Brain pericyte (primary cell): ENCODE results near the gene TBC1D22B.

Experiments used
- DNase-seq: peaks from one replicate; pipeline ENCODE4 v3.0.0-alpha.2; 2012; ENCODE audit warnings: low read depth, low spot score

TBC1D22B gene

DNA sequence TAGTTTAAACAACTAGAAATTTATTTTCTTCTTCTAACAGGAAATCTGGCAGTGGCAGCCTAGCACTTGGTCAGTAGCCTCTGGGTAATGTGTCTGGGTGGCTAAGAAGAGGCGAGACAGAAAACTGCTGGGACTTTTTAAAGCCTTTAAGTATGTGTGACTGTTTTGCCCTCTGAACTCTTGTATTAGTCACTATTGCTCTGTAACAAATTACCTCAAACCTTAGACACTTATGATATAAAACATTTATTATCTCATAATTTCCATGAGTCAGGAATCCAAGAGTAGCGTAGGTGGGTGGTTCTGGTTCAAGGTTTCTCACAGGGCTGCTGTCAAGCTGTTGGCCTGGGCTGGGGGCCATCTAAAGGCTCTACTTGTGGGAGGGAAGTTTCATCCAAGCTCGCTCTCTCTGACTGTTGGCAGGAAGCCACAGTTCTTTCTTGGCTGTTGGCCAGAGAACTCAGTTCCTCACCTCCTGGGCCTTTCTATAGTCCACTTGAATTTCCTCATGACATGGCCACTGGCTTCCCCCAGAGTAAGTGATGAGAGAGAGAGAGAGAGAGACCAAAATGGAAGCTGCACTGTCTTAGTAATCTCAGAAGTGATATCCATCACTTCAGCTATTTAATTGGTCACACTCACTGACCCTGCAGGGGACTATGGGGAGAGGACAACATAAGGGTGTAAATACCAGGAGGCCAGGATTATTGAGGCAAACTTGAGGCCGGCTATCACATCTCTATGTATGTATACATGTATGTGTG is 17.4 kb upstream of the TBC1D22B start:
- peak; percentile 89 for DNase-seq

GRCh38 chr6:37241131-37241530 is 16.4 kb upstream of the TBC1D22B start:
- no peak for DNase-seq

DNA sequence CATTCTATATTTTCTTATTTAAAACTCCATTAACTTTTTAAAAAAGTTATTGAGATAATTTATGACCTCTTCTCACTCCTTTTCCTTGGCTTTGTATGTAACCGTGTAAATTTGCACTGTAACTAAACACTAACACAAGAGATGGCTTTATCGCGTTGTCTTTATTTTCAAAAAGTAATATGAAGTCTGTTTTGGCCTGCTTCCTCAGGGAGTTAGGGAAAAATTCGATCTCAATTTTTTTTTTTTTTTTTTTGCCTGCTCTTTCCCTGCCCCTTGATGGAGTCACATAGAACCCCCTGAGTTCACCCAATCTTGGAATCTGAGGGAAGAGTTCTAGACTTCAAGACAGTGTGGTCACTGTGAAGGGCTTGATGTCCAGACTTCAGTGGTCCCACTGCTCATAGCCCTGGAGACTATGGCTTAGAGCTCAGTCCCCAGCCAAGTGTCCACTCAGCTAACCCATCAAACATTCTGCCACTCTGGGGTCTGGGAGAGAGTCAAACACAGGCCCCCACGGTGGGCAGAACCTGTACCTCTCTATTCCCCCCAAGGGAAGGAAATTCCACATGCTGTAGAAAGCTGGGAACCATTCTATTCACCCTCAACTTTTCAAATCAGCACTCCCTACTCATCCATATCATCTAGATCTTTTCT is 15.7 kb upstream of the TBC1D22B start:
- no peak for DNase-seq

DNA sequence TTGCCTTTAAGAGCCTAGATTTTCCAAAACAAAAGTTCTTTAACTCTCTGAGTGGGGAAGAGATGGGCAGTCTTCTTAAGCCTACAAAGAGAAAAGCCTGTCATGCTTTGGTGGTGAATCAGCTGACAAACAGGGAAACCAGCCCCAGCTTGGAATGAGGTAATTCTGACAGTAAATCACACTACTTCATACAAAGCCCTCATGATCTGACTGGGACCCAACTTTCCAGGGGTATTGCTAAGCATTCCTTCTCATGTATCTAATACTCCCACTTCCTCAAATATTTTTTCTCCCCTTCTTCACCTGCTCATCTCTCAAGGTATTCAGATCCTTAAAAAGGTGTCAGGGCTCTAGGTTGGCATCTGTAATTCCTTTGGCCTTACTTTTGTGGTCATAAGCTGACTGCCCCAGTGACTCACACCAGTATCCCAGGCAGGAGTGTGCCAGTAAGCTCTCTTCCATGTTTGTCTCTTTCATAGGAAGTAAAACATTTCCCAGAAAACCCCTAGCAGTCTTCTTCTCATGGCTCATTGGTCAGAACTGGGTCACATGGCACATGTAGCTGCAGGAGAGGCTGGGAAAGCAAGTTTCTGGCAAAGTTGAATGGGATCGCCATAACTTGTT is 15.0 kb upstream of the TBC1D22B start:
- DNase-seq: peak; percentile 66

DNA sequence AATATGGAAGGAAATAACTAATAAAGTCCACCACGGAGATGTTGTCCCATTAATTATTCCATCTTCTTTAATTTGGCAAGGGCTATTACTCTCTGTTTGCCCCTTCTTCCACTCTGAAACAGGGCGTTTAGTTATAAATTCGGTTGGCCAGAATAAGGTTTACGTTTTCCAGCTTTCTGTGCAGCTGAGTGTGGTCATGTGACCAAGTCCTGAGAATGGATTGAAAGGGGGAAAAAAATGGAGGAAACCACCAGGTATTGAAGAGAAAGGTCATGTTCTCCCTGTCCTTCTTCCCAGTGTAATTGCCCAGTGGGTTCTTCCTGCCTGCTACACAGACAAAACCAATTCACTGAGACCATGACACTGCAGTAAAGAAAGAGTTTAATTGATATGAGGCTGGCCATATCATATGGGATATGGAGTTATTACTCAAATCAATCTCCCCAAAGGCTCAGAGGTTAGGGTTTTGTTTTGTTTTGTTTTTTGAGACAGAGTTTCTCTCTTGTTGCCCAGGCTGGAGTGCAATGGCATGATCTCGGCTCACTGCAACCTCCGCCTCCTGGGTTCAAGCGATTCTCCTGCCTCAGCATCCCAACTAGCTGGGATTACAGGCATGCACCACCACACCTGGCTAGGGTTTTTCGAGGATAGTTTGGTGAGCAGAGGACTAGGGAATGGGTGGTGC is 14.3 kb upstream of the TBC1D22B start:
- no peak for DNase-seq

- DNase-seq: no peak
Measured at GRCh38 chr6:37243816-37244370, 13.7 kb upstream of the TBC1D22B start.

GRCh38 chr6:37244430-37245310 is 12.9 kb upstream of the TBC1D22B start:
- peak; percentile 100 for DNase-seq

DNA sequence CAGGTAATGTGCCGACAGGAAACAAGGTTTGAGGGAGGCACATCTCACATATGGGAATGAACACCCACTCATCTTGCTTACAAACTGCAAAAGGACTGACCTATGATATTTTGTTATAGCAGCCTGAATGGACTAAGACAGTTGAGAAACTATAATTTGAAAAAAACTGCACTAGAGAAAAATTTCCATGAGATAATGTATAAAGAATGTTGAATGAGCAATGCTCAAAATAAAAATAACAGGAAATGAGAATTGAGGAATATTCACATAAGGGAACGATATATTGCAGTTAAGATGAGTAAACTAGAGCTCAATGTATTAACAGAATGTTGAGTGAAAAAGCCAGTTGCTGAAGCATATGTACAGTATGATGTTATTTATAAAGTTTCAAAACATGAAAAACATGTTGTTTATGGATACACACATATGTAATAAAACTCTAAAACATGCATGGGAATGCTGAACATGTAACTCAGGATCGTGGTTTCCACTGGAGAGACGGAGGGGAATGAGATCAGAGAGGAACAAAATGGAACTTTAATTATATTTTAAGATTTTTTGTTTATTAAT is 6.3 kb upstream of the TBC1D22B start:
- DNase-seq: no peak

DNA sequence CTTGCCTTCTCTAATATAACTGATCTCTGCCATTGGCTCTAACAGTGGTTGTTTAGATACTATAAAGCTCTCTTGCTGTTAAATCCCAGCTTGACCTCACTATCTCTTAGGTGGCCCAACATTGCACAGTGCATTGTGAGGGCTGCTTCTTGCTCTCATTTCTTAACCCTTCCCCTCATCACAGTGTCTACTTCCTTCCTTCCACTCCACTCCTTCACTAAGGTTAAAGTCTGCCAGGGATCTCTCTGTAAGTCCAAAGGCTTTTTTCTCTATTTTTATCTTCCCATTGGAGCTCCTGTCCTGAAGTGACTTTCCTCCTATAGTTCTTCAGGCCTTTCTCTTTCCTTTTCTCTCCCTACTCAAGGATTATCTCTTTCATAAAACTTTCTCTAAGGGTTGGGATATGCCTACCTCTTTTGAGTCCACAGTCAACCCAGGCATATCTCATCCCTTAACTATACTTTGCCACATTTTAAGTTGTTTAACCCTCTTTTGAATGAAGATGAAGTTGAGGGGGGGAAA is 4.0 kb upstream of the TBC1D22B start:
- no peak for DNase-seq

- no peak for DNase-seq
Measured at GRCh38 chr6:37254881-37255280, 2.7 kb upstream of the TBC1D22B start.

- DNase-seq: no peak
Measured at GRCh38 chr6:37256692-37257319, 766 bp upstream of the TBC1D22B start.

DNA sequence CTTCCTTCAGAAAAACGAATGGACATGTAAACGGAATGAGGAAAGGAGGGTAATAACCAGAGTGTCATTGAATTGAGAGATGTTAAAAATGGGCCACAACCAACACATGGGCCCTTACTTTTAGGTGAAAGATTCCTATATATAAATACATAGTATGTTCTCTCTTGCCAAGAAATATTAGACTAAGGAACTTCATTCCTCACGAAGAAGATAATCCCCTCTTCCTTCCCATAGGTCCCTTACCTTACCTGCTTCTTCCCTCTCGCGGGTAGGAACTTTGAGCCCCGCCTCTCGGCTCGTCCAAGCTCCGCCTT is 295 bp upstream of the TBC1D22B start:
- DNase-seq: no peak

DNA sequence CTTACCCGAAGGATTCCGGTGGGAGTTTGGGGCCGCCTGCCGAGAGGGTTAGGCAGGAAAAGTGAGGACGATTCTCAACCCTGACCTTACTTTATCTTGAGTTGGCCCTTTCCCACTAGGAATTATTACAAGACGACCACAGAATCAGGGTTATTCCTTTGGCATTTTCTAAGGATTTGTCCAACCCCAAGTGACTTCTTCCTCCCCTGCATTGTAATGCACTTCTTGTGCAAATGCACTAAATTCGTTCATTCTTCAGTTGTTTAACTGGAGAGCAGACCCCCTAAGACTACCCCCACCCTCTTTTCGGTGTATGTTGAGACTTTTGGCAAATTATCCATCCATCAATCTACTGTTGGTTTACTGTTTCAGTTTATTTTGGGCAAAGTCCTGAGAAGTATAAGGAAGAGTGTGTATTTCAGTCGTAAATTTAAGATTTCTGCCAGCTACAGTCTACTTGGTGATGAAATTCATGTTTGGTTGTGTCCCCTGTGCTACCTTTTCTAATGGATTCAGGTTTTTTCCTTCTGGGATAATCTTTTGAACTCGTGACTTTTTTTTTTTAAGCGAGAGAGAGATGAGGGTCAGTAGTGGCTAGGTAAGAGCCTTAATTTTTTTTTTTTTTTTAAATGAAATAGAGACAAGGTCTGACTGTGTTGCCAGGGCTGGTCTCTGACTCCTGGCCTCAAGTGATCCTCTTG is 983 bp downstream of the TBC1D22B start:
- DNase-seq: no peak

GRCh38 chr6:37259191-37259590 is 1.6 kb downstream of the TBC1D22B start:
- DNase-seq: no peak

- no peak for DNase-seq
Measured at GRCh38 chr6:37260040-37260439, 2.5 kb downstream of the TBC1D22B start.

DNA sequence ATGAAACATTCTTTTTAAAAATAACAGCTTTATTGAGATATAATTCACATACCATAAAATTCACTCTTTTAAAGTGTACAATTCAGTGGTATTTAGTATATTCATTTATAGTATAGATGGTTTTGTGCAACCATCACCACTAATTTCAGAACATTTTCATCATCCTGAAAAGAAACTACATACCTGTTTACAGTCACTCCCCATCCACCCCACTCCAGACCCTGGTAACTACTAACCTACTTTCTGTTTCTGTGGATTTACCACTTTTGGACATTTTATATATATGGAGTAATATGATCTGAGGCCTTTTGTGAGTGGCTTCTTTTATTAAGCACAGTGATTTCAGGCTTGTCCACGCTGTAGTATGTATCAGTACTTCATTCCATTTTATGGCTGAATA is 2.9 kb downstream of the TBC1D22B start:
- no peak for DNase-seq

GRCh38 chr6:37261198-37261597 is 3.6 kb downstream of the TBC1D22B start:
- DNase-seq: no peak

DNA sequence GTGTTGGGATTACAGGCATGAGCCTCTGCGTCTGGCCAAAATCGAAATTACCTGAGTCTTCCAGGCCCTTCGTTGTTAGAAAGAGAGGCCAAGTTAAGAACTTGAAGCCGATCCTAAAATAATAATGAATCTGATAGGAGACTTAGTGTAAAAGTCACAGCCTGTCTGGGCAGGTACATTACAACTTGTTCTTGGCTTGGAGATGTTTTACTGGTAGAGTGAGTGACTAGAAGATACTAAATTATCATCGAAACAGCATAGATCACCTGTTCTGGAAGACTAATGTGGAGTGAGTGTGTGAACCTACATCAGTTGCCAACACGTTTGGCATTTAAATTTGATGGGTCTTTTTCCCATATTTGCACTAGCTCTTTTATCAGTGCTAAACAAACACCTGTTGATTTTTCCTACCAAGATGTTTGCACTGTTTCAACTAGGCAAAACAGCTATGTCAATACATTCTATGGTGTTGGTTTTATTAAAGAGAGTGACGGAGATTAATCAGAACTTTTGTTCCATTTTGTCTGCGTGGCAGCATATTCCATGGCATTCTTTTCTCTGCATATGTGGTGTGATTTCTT is 5.0 kb downstream of the TBC1D22B start:
- no peak for DNase-seq

- DNase-seq: no peak
Measured at GRCh38 chr6:37265001-37265400, 7.4 kb downstream of the TBC1D22B start.
